ENCODE data around the gene ECE2. TPM values are rescaled to one million over a fixed set of nuclear protein-coding genes. Genes with fewer than 3 reads are reported as not detected.

ECE2 gene
- total RNA-seq, 1 donor from 2014 or later, result not detected

GRCh38 chr3:184237807-184238206 lies 38.0 kb upstream of the ECE2 start:
- Histone ChIP-seq H3K27ac (replicated peaks) (no peak overlapping the region), H3K9me3 (replicated peaks) (no peaks in the 10 kb centered on the region), H3K36me3 (peaks cover 8% of the 10 kb centered on the region), H3K27me3 (ENCODE audit: low read depth) (peaks cover 50% of the 10 kb centered on the region), H3K4me3 (no peak overlapping the region), H3K4me1 (peaks cover 8% of the 10 kb centered on the region)
- intact Hi-C loops (cut with micrococcal nuclease), result no loop called here
- TF ChIP-seq CTCF (IDR thresholded peaks at IDR 0.05; ENCODE audit: borderline replicate concordance), result no peak
- no peak for DNase-seq

GRCh38 chr3:184238246-184238818 lies 37.5 kb upstream of the ECE2 start:
- H3K27me3 ChIP-seq (ENCODE audit: low read depth), result peaks cover 45% of the 10 kb centered on the region
- intact Hi-C loops (cut with micrococcal nuclease), result no loop called here
- no peak overlapping the region for H3K4me3 ChIP-seq
- TF ChIP-seq CTCF (IDR thresholded peaks at IDR 0.05; ENCODE audit: borderline replicate concordance), result no peak
- H3K9me3 ChIP-seq (replicated peaks), result no peaks in the 10 kb centered on the region
- peaks cover 14% of the 10 kb centered on the region for H3K36me3 ChIP-seq
- no peak for DNase-seq
- peaks cover 8% of the 10 kb centered on the region for H3K4me1 ChIP-seq
- no peak overlapping the region for H3K27ac ChIP-seq (replicated peaks)

- H3K9me3 ChIP-seq (replicated peaks), result no peaks in the 10 kb centered on the region
- intact Hi-C loops (cut with micrococcal nuclease), result no loop called here
- H3K36me3 ChIP-seq, result peaks cover 23% of the 10 kb centered on the region
- peaks cover 36% of the 10 kb centered on the region for H3K27me3 ChIP-seq (ENCODE audit: low read depth)
- no peak overlapping the region for H3K27ac ChIP-seq (replicated peaks)
- no peak overlapping the region for H3K4me3 ChIP-seq
- DNase-seq, result no peak
- no peak for TF ChIP-seq CTCF (IDR thresholded peaks at IDR 0.05; ENCODE audit: borderline replicate concordance)
- H3K4me1 ChIP-seq, result peaks cover 8% of the 10 kb centered on the region
Measured at GRCh38 chr3:184239221-184239620, 36.6 kb upstream of the ECE2 start.

GRCh38 chr3:184239708-184240107 lies 36.1 kb upstream of the ECE2 start:
- no peak overlapping the region for H3K27ac ChIP-seq (replicated peaks)
- intact Hi-C loops (cut with micrococcal nuclease), result loop anchor here (10.0 kb wide), 1 partner anchor 55 kb away; the partner anchor contains the start of gene ABCF3
- H3K27me3 ChIP-seq (ENCODE audit: low read depth), result peaks cover 31% of the 10 kb centered on the region
- H3K4me3 ChIP-seq, result no peak overlapping the region
- H3K36me3 ChIP-seq, result peaks cover 27% of the 10 kb centered on the region
- TF ChIP-seq CTCF (IDR thresholded peaks at IDR 0.05; ENCODE audit: borderline replicate concordance), result no peak
- no peaks in the 10 kb centered on the region for H3K9me3 ChIP-seq (replicated peaks)
- peaks cover 8% of the 10 kb centered on the region for H3K4me1 ChIP-seq
- no peak for DNase-seq

GRCh38 chr3:184240384-184241140 lies 35.3 kb upstream of the ECE2 start:
- no peak overlapping the region for H3K27ac ChIP-seq (replicated peaks)
- H3K4me3 ChIP-seq, result no peak overlapping the region
- no peaks in the 10 kb centered on the region for H3K9me3 ChIP-seq (replicated peaks)
- DNase-seq, result no peak
- peaks cover 36% of the 10 kb centered on the region for H3K36me3 ChIP-seq
- intact Hi-C loops (cut with micrococcal nuclease), result loop anchor here (10.0 kb wide), 1 partner anchor 56 kb away; the partner anchor contains the start of gene ABCF3
- peaks cover 25% of the 10 kb centered on the region for H3K27me3 ChIP-seq (ENCODE audit: low read depth)
- no peak for TF ChIP-seq CTCF (IDR thresholded peaks at IDR 0.05; ENCODE audit: borderline replicate concordance)
- peaks cover 8% of the 10 kb centered on the region for H3K4me1 ChIP-seq

Data from left ventricle myocardium inferior (tissue), 1 donor.